Measurements from ENCODE around the gene HSP90AA1. TPM values are rescaled to one million over a fixed set of nuclear protein-coding genes. Genes with fewer than 3 reads are reported as not detected.
"Not testable (repeated sequence)": the region's sequence is repeated elsewhere in the genome, so short reads cannot be mapped to it uniquely, and the experiment has no call there.

HSP90AA1 gene
- total RNA-seq, 1 donor = 382 TPM

GRCh38 chr14:102084931-102085330, 1.9 kb downstream of the HSP90AA1 start:
- peaks cover 43% of the 10 kb centered on the region for H3K4me1 ChIP-seq (ENCODE audit: insufficient read depth, low read length)
- H3K4me3 ChIP-seq (ENCODE audit: low read length) = no peak overlapping the region
- no peaks in the 10 kb centered on the region for H3K27me3 ChIP-seq (ENCODE audit: insufficient read depth, low read length)
- H3K9me3 ChIP-seq (ENCODE audit: low read depth, low read length) = no peaks in the 10 kb centered on the region

DNA sequence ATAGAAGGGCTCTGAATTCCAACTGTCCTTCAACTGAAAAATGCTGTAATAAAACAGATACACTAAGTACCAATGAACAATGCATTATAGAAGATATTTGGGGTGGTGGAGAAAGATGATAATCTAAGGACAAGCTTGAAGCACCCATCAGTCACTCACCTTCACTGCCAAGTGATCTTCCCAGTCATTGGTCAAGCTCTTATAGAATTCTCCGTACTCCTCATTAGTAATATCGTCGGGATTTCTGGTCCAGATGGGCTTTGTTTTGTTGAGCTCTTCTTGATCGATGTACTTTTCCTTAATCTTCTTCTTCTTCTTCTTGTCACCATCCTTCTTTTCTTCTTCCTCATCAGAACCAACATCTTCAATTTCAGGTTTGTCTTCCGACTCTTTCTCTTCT, 2.3 kb downstream of the HSP90AA1 start:
- not testable (repeated sequence) for H3K4me3 ChIP-seq (ENCODE audit: low read length)

DNA sequence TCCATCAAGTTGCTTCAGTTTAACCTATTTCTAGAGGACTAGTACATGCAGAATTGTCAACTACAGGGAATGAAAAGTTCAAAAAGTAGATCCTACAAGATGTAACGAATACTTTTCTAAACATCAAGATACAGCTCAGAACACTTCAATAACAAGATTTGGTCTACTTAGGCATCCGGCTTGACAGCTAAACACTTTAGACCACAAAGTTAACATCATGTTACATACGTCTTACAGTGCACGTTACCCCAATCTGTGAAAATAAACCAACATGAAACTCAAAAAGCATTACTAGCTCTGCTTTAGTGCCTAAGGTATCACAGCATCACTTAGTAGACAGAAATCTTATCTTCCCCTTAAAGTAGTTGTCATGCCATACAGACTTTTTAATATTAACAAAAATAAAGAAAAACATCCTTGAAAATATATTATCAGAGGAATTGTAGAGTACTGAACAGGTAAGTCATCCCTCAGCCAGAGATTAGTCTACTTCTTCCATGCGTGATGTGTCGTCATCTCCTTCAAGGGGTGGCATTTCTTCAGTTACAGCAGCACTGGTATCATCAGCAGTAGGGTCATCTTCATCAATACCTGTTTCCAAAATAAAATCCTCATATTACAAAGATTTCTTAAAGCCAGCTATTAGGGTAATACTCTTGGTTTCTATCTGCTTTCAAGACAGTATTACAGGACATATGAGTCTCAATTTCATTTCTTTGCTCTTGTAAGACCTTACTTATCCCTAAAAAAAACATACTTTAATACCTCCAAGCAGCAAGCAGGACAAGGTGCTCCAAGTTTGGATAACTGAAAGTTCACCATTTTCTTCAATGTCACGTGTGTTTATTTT, 5.4 kb downstream of the HSP90AA1 start:
- no peaks in the 10 kb centered on the region for H3K27me3 ChIP-seq (ENCODE audit: insufficient read depth, low read length)

More for the DNA sequence above, 2.3 kb downstream of the HSP90AA1 start:
- not testable (repeated sequence) for H3K9me3 ChIP-seq (ENCODE audit: low read depth, low read length); H3K27me3 ChIP-seq (ENCODE audit: insufficient read depth, low read length)
- H3K4me1 ChIP-seq (ENCODE audit: insufficient read depth, low read length) = peaks cover 43% of the 10 kb centered on the region

DNA sequence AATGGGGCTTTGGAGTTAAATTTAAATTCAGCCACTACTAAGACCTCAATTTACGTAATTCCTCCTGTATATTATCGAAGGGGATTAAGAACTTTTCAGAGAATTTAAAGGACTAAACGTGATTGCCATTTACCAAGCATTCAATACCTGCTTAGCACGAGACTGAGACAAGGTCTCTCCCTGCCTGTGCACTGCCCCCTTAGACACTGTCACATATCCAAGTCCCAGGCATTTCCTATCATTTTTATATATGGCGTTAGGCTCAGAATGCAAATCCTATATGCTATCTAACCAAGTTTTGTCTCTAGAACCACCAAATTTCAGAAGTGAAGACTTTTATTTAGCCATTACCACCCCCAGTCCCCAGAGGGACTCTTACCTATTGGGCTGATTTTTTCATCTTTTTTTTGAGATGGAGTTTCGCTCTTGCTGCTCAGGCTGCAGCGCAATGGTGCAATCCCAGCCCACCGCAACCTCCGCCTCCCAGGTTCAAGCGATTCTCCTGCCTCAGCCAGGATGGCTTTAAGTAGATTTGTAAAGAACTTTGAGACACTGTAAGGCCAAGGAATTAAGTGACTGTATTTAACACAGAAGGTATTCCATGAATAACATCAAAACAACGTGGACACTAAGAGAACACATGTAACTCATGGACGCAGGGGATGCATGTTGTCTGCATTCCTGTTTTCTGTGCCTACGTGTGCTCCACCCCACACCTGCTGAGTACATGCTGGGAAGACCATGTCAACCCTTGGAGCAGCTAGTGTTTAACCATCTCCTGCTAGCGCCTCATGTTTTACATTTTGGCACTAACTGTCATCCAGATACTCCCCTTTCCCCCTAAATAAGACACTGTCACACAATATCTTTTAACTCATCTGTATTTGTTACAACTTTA, 6.4 kb downstream of the HSP90AA1 start:
- peaks cover 21% of the 10 kb centered on the region for H3K4me1 ChIP-seq (ENCODE audit: insufficient read depth, low read length)

More for the DNA sequence above, 5.4 kb downstream of the HSP90AA1 start:
- Histone ChIP-seq H3K4me3 (ENCODE audit: low read length) (no peak overlapping the region), H3K4me1 (ENCODE audit: insufficient read depth, low read length) (peaks cover 29% of the 10 kb centered on the region), H3K9me3 (ENCODE audit: low read depth, low read length) (no peaks in the 10 kb centered on the region)

DNA sequence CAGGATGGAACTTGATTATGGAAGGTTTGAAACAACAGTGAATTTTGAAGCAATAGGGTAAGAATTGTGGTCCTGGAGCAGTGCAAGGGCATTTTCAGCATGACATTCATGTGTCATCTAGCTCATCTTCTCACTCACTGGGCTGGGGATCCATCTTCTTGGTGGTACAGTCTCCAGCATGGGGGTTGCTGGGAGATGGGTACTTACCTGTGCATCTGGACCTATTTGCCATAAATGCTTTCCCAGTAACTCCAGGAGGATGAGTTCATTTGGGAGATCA, 7.2 kb downstream of the HSP90AA1 start:
- Histone ChIP-seq H3K27me3 (ENCODE audit: insufficient read depth, low read length) (no peaks in the 10 kb centered on the region), H3K9me3 (ENCODE audit: low read depth, low read length) (no peaks in the 10 kb centered on the region), H3K4me3 (ENCODE audit: low read length) (no peak overlapping the region)

More for the DNA sequence above, 6.4 kb downstream of the HSP90AA1 start:
- Histone ChIP-seq H3K27me3 (ENCODE audit: insufficient read depth, low read length) (no peaks in the 10 kb centered on the region), H3K4me3 (ENCODE audit: low read length) (no peak overlapping the region), H3K9me3 (ENCODE audit: low read depth, low read length) (no peaks in the 10 kb centered on the region)

GRCh38 chr14:102078831-102079699, 7.8 kb downstream of the HSP90AA1 start:
- Histone ChIP-seq H3K4me3 (ENCODE audit: low read length) (no peak overlapping the region), H3K9me3 (ENCODE audit: low read depth, low read length) (no peaks in the 10 kb centered on the region), H3K4me1 (ENCODE audit: insufficient read depth, low read length) (peaks cover 7% of the 10 kb centered on the region), H3K27me3 (ENCODE audit: insufficient read depth, low read length) (no peaks in the 10 kb centered on the region)

More for the DNA sequence above, 7.2 kb downstream of the HSP90AA1 start:
- H3K4me1 ChIP-seq (ENCODE audit: insufficient read depth, low read length) = peaks cover 13% of the 10 kb centered on the region

DNA sequence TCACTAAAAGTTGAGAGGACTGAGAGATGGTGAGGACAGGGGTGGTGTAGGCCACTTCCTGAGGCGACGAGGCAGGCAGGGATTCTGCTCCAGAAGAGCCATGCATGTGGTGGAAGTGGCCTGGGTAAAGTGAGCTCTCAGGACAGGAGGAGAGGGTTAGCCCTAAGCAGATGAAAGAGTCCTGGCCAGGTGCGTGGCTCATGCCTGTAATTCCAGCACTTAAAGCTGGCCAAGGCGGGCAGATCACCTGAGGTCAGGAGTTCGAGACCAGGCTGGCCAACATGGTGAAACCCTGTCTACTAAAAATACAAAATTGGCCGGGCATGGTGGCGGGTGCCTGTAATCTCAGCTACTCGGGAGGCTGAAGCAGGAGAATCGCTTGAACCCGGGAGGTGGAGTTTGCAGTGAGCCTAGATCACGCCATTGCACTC, 8.5 kb downstream of the HSP90AA1 start:
- not testable (repeated sequence) for H3K9me3 ChIP-seq (ENCODE audit: low read depth, low read length); H3K4me3 ChIP-seq (ENCODE audit: low read length); H3K27me3 ChIP-seq (ENCODE audit: insufficient read depth, low read length); H3K4me1 ChIP-seq (ENCODE audit: insufficient read depth, low read length)

DNA sequence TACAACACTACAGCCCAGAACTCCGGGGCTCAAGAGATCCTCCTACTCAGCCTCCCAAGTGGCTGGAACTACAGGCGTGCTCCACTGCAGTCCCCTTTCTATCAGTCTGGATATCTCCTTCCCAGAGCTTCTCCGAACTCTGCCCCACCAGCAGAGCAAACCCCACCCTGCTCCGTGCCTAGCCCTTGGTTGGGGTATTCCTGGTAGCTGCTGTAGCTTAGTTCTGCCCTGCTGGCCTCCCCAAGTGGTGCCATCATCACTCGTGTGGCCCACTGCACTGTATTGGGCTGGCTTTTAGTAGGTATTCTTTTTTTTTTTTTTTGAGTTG, 9.5 kb downstream of the HSP90AA1 start:
- no peaks in the 10 kb centered on the region for H3K9me3 ChIP-seq (ENCODE audit: low read depth, low read length)
- H3K4me3 ChIP-seq (ENCODE audit: low read length) = no peak overlapping the region
- H3K27me3 ChIP-seq (ENCODE audit: insufficient read depth, low read length) = no peaks in the 10 kb centered on the region
- no peaks in the 10 kb centered on the region for H3K4me1 ChIP-seq (ENCODE audit: insufficient read depth, low read length)

GRCh38 chr14:102075155-102075554, 11.7 kb downstream of the HSP90AA1 start:
- no peaks in the 10 kb centered on the region for H3K9me3 ChIP-seq (ENCODE audit: low read depth, low read length)
- no peaks in the 10 kb centered on the region for H3K4me1 ChIP-seq (ENCODE audit: insufficient read depth, low read length)
- no peaks in the 10 kb centered on the region for H3K27me3 ChIP-seq (ENCODE audit: insufficient read depth, low read length)
- no peak overlapping the region for H3K4me3 ChIP-seq (ENCODE audit: low read length)

DNA sequence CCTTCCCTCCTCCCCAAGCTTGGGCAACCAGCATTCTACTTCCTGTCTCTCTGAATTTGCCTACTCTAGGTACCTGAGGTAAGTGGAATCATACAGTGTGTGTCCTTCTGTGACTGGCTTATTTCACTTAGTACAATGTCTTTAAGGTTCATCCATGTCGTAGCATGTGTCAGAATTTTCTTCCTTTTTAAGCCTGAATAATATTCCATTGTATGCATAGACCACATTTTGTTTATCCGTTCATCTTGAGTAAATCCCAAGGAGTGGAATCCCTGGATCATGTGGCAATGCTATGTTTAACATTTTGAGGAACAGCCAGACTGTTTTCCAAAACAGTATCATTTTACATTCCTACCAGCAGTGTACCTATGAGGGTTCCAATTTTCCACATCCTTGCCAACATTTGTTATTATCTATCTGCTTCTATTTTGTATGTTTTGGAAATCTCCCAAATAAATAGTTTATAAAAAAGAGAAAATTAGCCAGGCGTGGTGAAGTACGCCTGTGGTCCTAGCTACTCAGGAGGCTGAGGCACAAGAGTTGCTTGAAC, 12.4 kb downstream of the HSP90AA1 start:
- H3K4me1 ChIP-seq (ENCODE audit: insufficient read depth, low read length) = no peaks in the 10 kb centered on the region

GRCh38 chr14:102071283-102071998, 15.4 kb downstream of the HSP90AA1 start:
- Histone ChIP-seq H3K4me3 (ENCODE audit: low read length) (no peak overlapping the region), H3K9me3 (ENCODE audit: low read depth, low read length) (no peaks in the 10 kb centered on the region), H3K4me1 (ENCODE audit: insufficient read depth, low read length) (no peaks in the 10 kb centered on the region), H3K27me3 (ENCODE audit: insufficient read depth, low read length) (no peaks in the 10 kb centered on the region)

More for the DNA sequence above, 12.4 kb downstream of the HSP90AA1 start:
- no peaks in the 10 kb centered on the region for H3K9me3 ChIP-seq (ENCODE audit: low read depth, low read length)
- no peaks in the 10 kb centered on the region for H3K27me3 ChIP-seq (ENCODE audit: insufficient read depth, low read length)
- H3K4me3 ChIP-seq (ENCODE audit: low read length) = no peak overlapping the region

DNA sequence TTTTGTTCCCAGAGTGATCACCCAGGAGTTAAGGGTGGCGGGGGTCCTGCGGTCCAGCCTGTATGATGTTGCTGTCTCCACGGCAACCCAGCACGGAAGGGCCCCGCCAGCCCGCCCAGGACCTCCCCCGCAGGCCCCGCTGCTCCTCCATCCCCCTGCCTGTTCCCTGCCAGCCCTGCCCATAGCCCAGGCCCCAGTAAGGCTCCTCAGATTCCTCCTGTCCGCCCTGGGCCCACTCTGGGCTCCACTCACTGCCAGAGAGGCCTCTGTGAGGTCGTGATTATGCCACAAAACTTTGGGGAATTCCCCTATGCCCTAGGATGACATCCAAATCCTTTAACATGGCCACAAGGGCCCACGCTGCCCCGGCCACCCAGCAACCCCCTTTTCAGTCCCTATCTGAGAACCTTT, 20.8 kb downstream of the HSP90AA1 start:
- no peaks in the 10 kb centered on the region for H3K27me3 ChIP-seq (ENCODE audit: insufficient read depth, low read length)
- H3K9me3 ChIP-seq (ENCODE audit: low read depth, low read length) = no peaks in the 10 kb centered on the region
- no peak overlapping the region for H3K4me3 ChIP-seq (ENCODE audit: low read length)
- H3K4me1 ChIP-seq (ENCODE audit: insufficient read depth, low read length) = peaks cover 5% of the 10 kb centered on the region

DNA sequence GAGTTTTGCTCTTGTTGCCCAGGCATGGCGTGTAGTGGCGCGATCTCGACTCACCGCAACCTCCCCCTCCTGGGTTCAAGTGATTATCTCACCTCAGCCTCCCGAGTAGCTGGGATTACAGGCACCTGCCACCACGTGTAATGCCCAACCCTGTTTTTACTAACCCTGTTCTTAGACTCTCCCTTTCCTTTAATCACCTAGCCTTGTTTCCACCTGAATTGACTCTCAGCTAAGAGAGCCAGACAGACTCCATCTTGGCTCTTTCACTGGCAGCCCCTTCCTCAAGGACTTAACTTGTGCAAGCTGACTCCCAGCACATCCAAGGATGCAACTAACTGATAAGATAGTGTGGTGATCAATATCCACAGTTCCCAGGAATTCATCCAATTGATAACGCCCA, 22.3 kb downstream of the HSP90AA1 start:
- H3K9me3 ChIP-seq (ENCODE audit: low read depth, low read length); H3K27me3 ChIP-seq (ENCODE audit: insufficient read depth, low read length); H3K4me3 ChIP-seq (ENCODE audit: low read length); H3K4me1 ChIP-seq (ENCODE audit: insufficient read depth, low read length): not testable (repeated sequence)

DNA sequence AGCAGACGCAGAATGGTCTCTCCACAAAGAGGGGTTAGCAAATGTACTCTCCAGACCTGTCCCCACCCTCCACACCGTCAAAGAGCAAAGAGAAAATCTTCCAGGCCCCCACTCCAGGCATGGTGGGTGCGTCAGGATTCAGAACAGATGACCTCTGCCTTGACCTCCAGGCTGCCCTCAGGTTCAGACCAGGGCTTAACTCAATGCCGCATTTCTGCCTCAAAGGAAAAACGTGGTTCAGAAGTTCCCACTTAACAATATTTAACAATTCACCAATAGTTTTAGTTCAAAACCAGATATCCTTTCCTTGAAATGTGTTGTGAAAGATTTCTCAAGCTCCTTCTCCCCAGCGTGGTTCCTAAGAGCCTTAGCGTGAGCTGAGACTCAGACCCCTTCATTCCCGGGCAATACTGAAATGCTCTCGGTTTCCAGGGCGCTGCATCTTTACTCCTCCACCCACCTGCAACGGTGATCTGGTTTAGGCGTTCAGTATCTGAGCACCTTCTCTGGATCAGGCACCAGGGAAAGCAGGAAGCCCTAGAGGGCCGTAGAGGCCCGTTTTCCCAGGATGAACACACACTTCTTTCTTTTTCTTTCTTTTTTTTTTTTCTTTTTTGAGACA, 22.9 kb downstream of the HSP90AA1 start:
- no peak overlapping the region for H3K4me3 ChIP-seq (ENCODE audit: low read length)
- no peaks in the 10 kb centered on the region for H3K9me3 ChIP-seq (ENCODE audit: low read depth, low read length)
- H3K27me3 ChIP-seq (ENCODE audit: insufficient read depth, low read length) = no peaks in the 10 kb centered on the region
- H3K4me1 ChIP-seq (ENCODE audit: insufficient read depth, low read length) = peaks cover 5% of the 10 kb centered on the region

Data from mononuclear cell (primary cell).